Measurements from ENCODE around the gene C2.
"Not testable (repeated sequence)": the region's sequence is repeated elsewhere in the genome, so short reads cannot be mapped to it uniquely, and the experiment has no call there.

The C2 gene

DNA sequence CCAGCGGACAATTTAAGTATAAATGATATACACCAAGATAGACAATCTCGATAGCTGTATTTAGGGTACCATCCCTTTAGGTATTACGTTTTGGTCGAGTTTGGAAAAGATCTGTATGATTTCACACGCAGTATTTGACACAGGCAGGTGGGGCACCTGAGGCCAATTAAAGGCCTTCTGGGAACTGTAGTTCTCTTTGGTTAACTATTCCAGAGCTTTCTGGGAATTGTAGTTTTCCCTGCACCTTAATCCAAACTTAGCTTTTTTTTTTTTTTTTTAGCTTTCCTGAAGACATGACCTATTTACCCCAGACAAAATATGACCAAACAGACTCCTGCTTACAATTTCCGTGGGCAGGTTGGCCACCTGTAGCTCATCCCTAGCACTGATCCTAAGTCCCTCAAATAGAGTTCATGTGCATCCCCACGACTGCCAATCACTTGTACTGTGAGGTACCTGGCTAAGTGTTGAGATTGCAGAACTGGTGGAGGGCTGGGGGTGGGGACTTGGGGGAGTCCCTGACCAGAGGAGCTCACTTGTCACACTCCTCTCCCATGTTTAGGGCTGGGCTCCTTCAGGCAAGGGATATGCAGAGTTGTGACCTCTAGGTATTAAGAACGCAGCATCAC lies 29.0 kb upstream of the C2 start:
- no peak for DNase-seq (ENCODE audit: low read depth in 3 of 3)

DNA sequence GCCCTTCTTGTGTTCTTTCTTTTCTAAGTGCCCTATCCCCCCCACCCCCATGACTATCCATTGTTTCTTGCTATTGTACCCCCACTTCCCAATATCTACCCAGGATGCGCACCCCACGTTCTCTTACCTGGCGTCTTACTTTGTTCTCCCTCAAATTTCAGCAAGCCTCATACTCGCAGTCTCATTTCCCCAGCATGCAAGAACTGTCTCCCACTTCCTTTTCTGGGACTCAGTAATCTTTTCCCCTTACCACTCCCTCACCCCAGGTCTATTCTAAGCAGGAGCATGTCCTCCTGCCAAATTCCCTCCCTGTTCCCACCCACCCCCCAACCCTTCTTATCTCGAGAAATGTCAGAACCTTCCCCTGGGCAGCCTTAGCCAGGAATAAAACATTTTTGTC lies 28.3 kb upstream of the C2 start:
- DNase-seq (ENCODE audit: low read depth in 3 of 3) = no peak

DNA sequence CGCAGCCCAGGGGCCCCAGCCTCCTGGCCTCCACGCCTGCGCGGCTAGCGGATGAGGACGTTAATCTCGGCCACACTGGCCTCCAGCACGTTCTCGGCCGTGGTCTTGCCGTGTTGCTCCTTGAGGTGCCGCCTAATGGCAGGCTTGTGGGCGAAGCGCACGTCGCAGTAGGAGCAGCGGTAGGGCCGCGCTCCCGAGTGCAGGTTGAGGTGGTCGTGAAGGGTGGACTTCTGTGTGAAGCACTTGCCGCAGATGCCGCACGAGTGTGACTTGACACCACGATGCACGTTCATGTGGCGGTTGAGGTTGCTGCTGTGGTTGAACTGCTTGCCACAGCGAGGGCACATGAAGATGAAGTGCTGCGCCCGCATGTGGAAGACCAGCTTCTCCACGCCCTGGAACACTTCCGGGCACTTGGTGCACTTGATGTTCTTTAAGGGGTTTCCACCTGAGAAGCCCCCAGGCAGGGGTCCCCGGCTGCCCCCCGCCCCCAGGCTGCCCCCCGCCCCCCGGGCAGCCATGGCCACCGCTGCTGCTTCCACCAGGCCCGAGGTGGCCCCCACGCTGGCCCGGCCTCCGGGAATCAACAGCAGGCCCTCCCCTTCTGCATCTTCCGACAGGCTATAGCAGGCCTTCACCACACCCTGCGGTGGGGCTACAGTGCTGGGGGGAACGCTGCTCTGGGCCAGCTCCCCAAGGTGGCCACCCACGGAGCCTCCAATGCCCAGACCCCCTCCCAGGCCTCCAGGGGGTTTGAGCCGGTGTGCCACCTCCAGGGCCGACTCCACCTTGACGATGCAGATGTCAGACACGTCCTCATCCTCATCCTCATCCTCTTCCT lies 27.4 kb upstream of the C2 start:
- no peak for DNase-seq (ENCODE audit: low read depth in 3 of 3)

DNA sequence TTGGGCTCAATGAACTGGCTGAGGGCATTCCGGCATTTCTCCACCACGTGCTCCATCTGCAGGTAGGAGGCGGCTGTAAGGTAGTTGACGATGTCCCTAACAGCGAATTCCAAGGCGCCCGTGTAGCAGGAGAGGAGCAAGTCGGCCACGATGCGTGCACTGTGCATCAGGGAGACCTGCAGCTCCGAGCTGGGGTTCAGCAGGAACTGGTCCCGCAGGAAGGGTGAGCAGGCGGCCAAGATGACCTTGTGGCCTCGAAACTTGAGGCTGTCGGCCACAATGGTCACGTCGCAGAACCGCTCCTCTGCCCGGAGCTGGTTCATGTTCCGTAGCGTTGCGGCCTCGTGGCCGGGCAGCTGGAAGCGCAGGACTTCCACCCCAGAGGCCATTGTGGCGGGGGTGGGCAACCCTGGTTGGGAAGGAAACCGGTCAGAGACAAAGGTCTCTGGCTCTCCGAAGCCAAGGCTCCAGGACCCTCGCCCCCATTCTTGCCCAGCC lies 26.6 kb upstream of the C2 start:
- no peak for DNase-seq (ENCODE audit: low read depth in 3 of 3)

DNA sequence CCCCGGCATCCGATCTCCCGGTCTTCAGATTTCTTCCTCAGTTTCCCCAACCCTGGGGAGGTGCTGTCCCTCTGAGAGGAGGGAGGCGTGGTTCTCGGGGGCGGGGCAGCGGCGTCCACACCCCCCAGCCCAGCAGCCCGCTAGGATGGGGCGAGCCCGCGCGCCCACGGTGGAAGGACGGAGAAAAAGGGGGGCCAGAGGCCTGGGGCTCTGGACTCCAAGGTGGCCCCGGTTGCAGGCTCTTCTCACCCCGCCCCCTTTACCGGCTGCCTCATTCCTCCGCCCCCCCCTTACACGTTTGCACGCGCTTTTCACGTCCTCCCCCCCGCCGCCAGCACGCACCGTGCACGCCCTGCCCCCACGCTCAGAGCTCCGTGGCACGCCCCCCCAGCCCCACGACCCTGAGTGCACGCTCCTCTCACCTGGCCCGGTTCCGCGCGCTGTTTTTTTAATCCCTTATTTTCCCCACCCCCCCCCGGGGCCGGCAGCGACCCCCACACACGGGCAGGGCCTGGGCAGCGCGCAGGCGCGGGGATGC lies 26.0 kb upstream of the C2 start:
- DNase-seq (ENCODE audit: low read depth in 3 of 3) = peak; percentile 50 to 63 (median 62)

DNA sequence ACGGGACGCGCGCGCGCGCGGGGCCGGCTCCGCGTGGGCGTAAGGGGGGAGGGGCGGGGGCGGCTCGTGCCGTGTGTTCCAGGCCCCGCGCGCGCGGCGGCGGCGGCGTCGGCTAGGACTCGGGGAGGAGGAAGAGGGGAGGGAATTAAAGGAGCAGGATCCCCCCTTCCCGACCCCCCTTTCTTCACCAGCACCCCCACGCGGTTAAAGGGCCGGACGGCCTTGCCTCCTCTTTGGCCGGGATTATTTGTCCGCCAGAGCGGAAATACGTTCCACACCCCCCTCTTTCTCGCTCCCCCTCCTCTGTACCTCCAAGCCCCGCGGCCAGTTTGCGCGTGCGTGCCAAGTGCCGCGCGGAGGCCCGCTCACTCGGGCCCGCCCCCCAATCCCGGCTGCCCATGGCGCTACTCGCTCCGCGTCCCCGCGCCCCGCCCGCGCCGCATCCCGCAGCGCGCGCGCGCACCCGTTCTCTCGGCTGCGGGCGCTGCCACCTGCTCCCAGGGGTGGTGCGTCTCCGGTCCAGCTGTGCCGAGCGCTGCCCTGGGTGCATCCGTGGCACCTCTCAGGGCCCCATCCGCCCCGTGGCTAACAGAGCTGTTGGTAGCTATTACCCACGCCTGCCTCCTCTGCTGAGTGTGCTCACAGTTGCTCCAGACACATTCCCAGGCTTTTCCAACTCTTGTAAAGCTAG lies 25.4 kb upstream of the C2 start, which contains the start of gene ZBTB12:
TSS of gene ZBTB12 (minus strand) at position 134 of the 691 bp plus-strand sequence. CDS start 781 bp downstream, outside the sequence.
- peak; percentile 68 to 71 (median 69) for DNase-seq (ENCODE audit: low read depth in 3 of 3)

DNA sequence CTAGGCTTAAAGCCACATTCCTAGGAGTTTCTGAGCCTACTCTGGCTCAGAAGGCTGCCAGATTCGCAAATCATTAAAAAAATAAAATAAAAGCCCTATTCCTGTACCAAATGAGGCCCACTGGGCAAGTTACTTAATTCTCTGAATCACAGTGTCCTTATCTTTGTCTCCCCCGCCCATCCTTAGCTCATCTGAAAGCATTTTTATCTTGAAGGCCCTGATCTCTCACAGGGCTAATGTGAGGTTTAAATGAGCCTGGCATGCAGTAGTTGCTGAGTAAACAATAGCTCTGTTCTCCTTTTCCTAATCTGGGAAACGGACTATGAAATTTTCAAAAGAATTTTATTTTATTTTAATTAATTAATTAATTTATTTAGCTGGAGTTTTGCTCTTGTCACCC lies 23.6 kb upstream of the C2 start:
- DNase-seq (ENCODE audit: low read depth in 3 of 3) = no peak

DNA sequence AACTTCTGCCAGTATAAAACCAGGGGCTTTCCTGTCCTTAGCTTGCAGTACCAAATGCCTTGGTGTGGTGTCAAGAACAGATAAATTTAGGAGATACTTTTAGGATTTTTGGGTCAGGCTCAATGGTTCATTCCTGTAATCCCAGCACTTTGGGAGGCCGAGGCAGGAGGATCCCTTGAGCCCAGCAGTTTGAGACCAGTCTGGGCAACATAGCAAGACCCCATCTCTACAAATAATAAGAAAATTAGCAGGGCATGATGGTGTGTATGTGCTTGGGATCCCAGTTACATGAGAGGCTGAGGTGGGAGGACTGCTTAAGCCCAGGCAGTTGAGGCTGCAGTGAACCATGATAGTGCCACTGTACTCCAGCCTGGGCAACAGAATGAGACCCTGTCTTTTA lies 22.5 kb upstream of the C2 start:
- no peak for DNase-seq (ENCODE audit: low read depth in 3 of 3)

DNA sequence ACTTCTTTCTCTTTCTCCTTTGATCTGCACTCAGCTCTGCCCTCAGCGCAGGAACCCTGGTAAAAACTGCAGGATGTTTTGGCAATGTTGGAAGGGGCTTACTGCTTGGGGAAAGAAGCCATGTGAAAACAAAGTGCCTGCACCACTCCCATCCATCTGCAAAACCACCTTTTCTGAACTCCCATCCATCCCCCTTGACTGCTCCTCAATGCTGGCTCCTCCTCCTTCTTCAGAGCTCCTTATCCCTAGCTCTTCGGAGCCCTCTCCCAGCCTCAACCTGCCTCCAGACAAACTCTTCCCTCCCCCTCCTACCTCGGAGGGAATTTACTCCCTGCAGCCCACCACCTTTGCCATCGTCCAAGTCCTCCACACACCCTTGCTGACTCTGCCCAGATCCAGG lies 21.4 kb upstream of the C2 start:
- no peak for DNase-seq (ENCODE audit: low read depth in 3 of 3)

DNA sequence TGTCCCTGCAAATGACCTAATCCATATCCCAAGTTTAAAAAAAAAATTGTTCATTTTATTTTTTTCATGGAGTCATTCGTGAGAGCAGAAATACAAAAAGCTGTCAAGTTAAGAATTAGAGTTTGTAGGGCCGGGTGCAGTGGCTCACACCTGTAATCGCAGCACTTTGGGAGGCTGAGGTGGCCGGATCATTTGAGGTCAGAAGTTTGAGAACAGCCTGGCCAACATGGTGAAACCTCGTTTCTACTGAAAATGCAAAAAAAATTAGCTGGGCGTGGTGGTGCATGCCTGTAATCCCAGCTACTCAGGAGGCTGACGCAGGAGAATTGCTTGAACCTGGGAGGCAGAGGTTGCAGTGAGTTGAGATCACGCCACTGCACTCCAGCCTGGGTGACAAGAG lies 20.8 kb upstream of the C2 start:
- DNase-seq (ENCODE audit: low read depth in 3 of 3) = not testable (repeated sequence)

DNA sequence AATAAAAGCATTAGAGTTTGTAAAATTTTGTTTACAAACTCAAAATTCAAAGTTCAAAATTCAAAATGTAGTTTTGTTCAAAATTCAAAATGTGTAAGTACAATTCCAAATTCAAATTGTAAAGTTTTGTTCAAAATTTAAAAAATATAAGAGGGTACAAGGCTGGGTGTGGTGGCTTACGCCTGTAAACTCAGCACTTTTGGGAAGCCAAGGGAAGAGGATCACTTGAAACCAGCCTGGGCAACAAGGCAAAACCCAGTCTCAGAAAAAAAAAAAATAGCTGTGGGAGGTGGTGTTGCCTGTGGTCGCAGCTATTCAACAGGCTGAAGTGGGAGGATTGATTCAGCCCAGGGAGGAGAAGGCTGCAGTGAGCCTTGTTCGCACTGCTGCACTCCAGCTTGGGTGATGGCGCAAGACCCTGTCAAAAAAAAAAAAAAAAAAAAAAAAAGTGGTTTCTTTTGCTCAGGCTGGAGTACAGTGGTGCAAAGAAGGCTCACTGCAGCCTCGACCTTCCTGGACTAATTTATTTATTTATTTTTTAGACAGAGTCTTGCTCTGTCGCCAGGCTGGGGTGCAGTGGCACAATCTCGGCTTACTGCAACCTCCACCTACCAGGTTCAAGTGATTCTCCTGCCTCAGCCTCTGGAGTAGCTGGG lies 20.2 kb upstream of the C2 start:
- no peak for DNase-seq (ENCODE audit: low read depth in 3 of 3)

DNA sequence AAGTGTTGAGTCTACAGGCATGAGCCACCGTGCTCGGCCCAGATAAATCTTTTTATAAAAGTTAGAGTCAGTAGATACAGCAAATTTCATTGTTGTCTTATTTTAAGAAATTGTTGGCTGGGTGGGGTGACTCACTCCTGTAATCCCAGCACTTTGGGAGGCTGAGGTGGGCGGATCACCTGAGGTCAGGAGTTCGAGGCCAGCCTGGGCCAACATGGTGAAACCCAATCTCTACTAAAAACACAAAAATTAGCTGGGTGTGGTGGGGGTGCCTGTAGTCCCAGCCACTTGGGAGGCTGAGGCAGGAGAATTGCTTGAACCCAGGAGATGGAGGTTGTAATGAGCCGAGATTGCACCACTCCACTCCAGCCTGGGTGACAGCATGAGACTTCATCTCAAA lies 19.3 kb upstream of the C2 start:
- not testable (repeated sequence) for DNase-seq (ENCODE audit: low read depth in 3 of 3)

DNA sequence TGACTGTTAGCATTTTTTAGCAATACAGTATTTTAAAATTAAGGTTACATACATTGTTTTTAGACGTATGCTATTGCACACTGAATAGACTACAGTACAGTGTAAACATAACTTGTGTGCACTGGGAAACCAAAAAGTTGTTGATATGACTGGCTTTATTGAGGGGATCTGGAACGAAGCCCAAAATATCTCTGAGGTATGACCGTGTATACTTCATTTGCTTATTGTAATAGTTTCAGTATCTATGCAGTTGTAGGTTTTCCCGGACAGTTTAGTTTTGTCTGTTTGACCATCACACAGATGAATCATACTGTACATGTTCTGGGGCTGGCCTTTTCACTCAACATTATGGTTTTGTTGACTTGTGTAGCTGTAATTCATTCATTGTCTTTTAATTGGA lies 18.7 kb upstream of the C2 start:
- no peak for DNase-seq (ENCODE audit: low read depth in 3 of 3)

DNA sequence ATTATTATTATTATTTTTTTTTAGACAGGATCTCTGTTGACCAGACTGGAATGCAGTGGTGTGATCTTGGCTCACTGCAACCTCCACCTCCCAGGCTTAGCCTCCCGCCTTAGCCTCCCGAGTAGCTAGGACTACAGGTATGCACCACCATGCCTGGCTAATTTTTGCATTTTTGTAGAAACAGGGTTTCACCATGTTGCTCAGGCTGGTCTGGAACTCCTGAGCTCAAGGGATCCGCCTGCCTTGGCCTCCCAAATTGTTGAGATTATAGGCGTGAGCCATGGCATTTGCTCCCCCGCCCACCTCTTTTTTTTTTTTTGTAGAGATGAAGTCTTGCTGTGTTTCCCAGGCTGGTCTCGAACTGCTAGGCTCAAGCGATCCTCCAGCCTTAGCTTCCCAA lies 18.2 kb upstream of the C2 start:
- DNase-seq (ENCODE audit: low read depth in 3 of 3) = not testable (repeated sequence)

DNA sequence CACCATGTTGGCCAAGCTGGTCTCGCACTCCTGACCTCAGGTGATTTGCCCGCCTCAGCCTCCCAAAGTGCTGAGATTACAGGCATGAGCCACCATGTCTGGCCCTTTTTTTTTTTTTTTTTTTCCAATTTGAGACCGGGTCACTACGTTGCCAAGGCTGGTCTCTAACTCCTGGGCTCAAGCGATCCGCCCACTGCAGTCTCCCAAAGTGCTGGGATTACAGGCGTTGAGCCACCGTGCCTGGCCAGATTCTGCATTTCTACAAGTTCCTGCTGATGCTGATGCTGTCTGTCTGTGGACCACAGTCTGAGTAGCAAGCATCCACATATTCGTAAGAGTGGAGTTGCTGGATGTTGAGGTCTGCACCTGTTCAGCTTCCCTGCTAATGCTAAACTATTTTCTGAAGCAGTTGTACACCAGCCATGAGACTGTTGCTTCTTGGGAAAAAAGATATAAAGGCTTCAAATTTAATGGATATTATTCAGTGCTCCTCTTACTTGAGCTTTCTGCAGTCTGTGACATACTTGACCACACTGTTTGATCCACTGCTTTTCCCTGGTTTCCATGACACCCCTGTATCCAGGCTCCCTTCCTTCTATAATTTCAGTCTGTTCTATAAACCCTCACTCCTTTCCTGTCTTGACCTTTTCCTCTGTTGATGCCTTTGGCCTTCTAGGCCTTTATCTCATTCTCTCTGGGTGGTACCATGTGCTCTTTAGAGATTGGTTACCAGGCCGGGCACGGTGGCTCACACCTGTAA lies 15.5 kb upstream of the C2 start:
- DNase-seq (ENCODE audit: low read depth in 3 of 3) = no peak

DNA sequence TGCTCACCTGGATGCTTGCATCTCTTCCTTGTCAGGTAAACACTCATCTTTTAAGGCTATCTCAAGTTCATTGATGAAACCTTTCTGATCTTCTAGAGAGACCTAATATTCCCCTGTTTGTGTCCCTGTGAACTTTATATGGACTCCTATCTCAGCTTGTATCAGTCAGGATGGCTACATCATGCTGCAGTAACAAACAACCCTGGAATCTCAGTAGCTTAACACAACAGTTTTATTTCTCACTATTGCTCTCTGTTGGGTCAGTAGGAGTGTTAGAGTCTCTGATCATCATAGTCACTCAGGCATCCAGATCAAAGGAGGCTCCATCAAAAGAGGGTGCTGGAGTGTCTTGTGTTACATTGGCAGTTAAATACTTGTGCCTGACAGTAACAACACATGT lies 12.2 kb upstream of the C2 start:
- DNase-seq (ENCODE audit: low read depth in 3 of 3) = no peak

DNA sequence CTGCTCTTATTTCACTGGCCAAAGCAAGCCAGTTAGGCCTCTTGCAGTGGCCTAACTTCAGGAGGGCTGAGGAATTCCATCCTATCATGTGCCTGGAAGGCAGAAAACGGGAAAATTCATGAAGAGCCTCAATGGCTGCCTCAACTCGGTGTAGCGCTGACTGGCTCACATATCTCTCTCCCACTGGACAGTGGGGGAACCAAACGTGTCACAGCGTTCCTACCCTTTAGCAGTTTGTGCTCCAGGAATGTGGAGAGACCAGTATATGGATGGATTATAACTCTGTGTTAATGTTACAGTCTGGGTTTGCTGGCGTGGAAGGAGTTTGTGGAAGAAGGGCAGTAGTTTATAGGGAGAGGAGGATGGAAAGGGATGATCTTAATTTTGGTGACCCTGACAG lies 11.8 kb upstream of the C2 start:
- no peak for DNase-seq (ENCODE audit: low read depth in 3 of 3)

DNA sequence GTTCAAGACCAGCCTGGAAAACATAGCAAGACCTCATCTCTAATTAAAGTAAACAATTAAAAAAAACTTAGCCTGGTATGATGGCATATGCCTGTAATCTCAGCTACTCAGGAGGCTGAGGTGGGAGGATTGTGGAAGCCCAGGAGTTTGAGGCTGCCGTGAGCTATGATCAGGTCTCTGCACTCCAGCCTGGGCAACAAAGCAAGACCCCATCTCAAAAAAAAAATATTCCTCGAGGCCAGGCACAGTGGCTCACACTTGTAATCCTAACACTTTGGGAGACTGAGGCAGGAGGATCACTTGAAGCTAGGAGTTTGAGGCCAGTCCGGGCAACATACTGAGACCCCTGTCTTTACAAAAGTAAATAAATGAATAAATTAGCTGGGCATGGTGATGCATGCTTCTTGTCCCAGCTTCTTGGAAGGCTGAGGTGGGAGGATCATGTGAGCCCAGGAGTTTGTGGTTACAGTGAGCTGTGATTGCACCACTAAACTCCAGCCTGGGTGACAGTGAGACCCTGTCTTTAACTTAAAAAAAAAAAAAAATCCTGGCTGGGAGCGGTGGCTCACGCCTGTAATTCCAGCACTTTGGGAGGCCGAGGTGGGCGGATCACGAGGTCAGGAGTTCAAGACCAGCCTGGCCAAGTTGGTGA lies 9.3 kb upstream of the C2 start:
- no peak for DNase-seq (ENCODE audit: low read depth in 3 of 3)

DNA sequence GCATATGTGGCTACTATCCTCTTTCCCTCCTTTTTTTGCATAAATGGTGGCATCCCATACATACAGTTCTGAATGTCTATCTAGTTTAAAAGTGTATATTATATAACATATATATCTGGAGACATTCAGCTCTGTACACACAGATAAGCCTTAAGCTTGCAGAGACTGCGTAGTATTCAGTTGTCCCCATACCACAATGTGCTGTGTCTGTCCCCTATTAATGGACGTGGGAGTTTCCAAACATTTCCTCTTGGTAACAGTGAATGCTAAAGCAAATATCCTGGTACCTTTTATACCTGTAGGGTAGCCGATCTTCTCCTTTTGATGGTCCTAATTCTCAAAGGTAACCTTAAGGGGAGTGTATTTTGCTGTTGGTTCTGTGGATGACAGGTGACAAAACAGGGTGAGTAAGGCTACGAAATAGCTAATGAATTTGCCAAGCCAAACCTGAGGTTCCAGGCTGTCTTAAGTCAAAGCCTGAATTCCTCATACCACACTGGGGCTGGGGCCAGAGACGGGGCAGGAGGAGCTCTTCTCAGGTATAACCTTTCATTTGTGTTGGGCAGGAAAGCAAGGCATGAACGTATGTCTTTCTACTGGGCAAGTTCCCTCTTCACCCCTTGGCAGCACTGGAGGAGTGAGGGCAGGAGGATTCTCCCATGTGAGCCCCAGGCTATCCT lies 7.8 kb upstream of the C2 start:
- DNase-seq (ENCODE audit: low read depth in 3 of 3) = no peak

DNA sequence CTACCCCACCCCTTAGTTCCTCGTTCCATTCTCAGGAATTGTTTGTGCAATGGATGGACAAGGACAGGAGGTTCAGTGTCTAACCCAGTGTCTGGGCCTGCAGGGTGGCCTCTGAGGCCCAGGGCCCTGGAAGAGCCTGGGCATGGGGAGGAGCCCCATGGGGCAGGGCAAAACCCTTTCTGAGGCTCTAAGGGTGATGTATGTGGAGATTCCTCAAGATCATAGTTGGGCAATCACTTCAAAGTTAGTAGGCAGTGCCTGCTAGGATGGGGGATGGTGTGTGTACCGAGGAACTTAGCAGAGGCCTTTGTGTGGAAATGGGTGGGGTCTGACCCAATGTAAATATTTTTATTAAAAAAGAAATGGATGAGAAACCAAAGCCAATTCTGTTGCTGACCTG lies 6.7 kb upstream of the C2 start:
- no peak for DNase-seq (ENCODE audit: low read depth in 3 of 3)

Data from stimulated activated CD4-positive, alpha-beta T cell treated with anti-CD3 and anti-CD28 coated beads, TNF-alpha, amount 100 ng/mL, for 4 hours (primary cell).